Measurements from ENCODE around the gene PIK3R1. TPM values are rescaled to one million over a fixed set of nuclear protein-coding genes. Genes with fewer than 3 reads are reported as not detected.

The PIK3R1 gene
- total and polyA plus RNA-seq, 2 of the 4 experiments (the other 2 are of a cell fraction), result 2.4 to 9.3 TPM

- no peak overlapping the region for H2BK120ac ChIP-seq (ENCODE audit: low read depth, low read length)
- POLR2A ChIA-PET (ENCODE audit: unreplicated experiment), result no interaction called here
These were observed 35.2 kb upstream of the PIK3R1 start for GRCh38 chr5:68180121-68181038.

More at GRCh38 chr5:68180121-68181038, 35.2 kb upstream of the PIK3R1 start:
- H3K9me3 ChIP-seq (ENCODE audit: control insufficient read depth, insufficient read depth, low read length), result no peaks in the 10 kb centered on the region
- in situ Hi-C loops (cut with MboI; ENCODE audit: low sequenced_read_pairs) (no loop called here), intact Hi-C loops (cut with micrococcal nuclease) (no loop called here), dilution Hi-C loops (cut with HindIII; ENCODE audit: low sequenced_read_pairs, unreplicated experiment) (no loop called here)
- H3K27ac ChIP-seq (ENCODE audit: insufficient read depth, low read length), result no peak overlapping the region
- BruUV-seq (replicated peaks), result no TSS peak
- H3K56ac ChIP-seq (ENCODE audit: extremely low read depth, insufficient read depth, low read length), result no peak overlapping the region
- H2AK5ac ChIP-seq (ENCODE audit: low read depth, low read length), result no peak overlapping the region
- H2BK5ac ChIP-seq (ENCODE audit: low read depth, low read length, poor library complexity, severe bottlenecking), result no peak overlapping the region
- TF ChIP-seq RFX5 (IDR thresholded peaks at IDR 0.05; ENCODE audit: low read depth, low read length), result no peak
- TF ChIP-seq CEBPB (IDR thresholded peaks at IDR 0.05; ENCODE audit: low read depth, low read length), result no peak
- TF ChIP-seq ELK1 (IDR thresholded peaks at IDR 0.05; ENCODE audit: borderline replicate concordance, low read depth, low read length), result no peak
- TF ChIP-seq, protein P1, sequence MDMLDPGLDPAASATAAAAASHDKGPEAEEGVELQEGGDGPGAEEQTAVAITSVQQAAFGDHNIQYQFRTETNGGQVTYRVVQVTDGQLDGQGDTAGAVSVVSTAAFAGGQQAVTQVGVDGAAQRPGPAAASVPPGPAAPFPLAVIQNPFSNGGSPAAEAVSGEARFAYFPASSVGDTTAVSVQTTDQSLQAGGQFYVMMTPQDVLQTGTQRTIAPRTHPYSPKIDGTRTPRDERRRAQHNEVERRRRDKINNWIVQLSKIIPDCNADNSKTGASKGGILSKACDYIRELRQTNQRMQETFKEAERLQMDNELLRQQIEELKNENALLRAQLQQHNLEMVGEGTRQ (IDR thresholded peaks at IDR 0.05; ENCODE audit: low read depth, low read length), result no peak
- TF ChIP-seq MAFK (IDR thresholded peaks at IDR 0.05; ENCODE audit: low read depth, low read length), result no peak
- TF ChIP-seq FOS (IDR thresholded peaks at IDR 0.05; ENCODE audit: low read depth, low read length), result no peak
- no peak for TF ChIP-seq RAD21 (IDR thresholded peaks at IDR 0.05; ENCODE audit: low read length)
- TF ChIP-seq CHD1 (IDR thresholded peaks at IDR 0.05; ENCODE audit: low read depth, low read length), result no peak
- no peak for TF ChIP-seq RCOR1 (IDR thresholded peaks at IDR 0.05; ENCODE audit: insufficient replicate concordance, low read length)
- TF ChIP-seq BHLHE40 (IDR thresholded peaks at IDR 0.05; ENCODE audit: low read depth, low read length), result no peak
- no peak for TF ChIP-seq MXI1 (IDR thresholded peaks at IDR 0.05; ENCODE audit: borderline replicate concordance, low read depth, low read length)
- TF ChIP-seq POLR2A (IDR thresholded peaks at IDR 0.05; ENCODE audit: low read depth, low read length), result no peak
- TF ChIP-seq, protein P2, sequence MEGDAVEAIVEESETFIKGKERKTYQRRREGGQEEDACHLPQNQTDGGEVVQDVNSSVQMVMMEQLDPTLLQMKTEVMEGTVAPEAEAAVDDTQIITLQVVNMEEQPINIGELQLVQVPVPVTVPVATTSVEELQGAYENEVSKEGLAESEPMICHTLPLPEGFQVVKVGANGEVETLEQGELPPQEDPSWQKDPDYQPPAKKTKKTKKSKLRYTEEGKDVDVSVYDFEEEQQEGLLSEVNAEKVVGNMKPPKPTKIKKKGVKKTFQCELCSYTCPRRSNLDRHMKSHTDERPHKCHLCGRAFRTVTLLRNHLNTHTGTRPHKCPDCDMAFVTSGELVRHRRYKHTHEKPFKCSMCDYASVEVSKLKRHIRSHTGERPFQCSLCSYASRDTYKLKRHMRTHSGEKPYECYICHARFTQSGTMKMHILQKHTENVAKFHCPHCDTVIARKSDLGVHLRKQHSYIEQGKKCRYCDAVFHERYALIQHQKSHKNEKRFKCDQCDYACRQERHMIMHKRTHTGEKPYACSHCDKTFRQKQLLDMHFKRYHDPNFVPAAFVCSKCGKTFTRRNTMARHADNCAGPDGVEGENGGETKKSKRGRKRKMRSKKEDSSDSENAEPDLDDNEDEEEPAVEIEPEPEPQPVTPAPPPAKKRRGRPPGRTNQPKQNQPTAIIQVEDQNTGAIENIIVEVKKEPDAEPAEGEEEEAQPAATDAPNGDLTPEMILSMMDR (conservative IDR thresholded peaks at IDR 0.05; ENCODE audit: low read depth, low read length), result no peak
- TF ChIP-seq SMC3 (IDR thresholded peaks at IDR 0.05; ENCODE audit: low read depth, low read length), result no peak
- no peak for TF ChIP-seq NFE2L2 (IDR thresholded peaks at IDR 0.05; ENCODE audit: low read depth, low read length)
- no peak overlapping the region for H4K5ac ChIP-seq (ENCODE audit: low read depth, low read length)
- no peak overlapping the region for H3K9ac ChIP-seq (ENCODE audit: low read depth, low read length)
- H3K23ac ChIP-seq (ENCODE audit: low read depth, low read length), result no peak overlapping the region
- H4K8ac ChIP-seq (ENCODE audit: low read depth in 2 of 2, low read length in 2 of 2), result no peak overlapping the region
- no peak overlapping the region for H3K18ac ChIP-seq (ENCODE audit: low read depth, low read length)
- H3K4me2 ChIP-seq (ENCODE audit: low read depth, low read length), result no peak overlapping the region
- H2BK15ac ChIP-seq (ENCODE audit: low read depth, low read length), result no peak overlapping the region
- CTCF ChIA-PET, result no interaction called here
- H3K9me1 ChIP-seq (ENCODE audit: insufficient read depth, low read length), result no peaks in the 10 kb centered on the region
- no peak for DNase-seq
- no peaks in the 10 kb centered on the region for H3K36me3 ChIP-seq (ENCODE audit: control insufficient read depth, insufficient read depth, low read length)
- no peak overlapping the region for H3K4me3 ChIP-seq (ENCODE audit: insufficient read depth, low read depth, low read length)
- no peaks in the 10 kb centered on the region for H3K4me1 ChIP-seq (ENCODE audit: control insufficient read depth, insufficient read depth, low read length)
- no peak for ATAC-seq (ENCODE audit: low read depth)
- H3K4ac ChIP-seq (ENCODE audit: low read depth, low read length), result no peak overlapping the region
- H2BK20ac ChIP-seq (ENCODE audit: low read depth, low read length), result no peak overlapping the region
- no peaks in the 10 kb centered on the region for H3K79me1 ChIP-seq (ENCODE audit: low read depth in 1 of 2, low read length in 2 of 2)
- H2AFZ ChIP-seq (replicated peaks; ENCODE audit: low read length, poor library complexity), result no peak overlapping the region
- no peaks in the 10 kb centered on the region for H3K27me3 ChIP-seq (ENCODE audit: control insufficient read depth, insufficient read depth, low read length)
- no peak overlapping the region for H4K91ac ChIP-seq (ENCODE audit: insufficient read depth, low read depth, low read length)
- H4K20me1 ChIP-seq (ENCODE audit: insufficient read depth, low read length), result no peaks in the 10 kb centered on the region
- no peak overlapping the region for H3K14ac ChIP-seq (replicated peaks; ENCODE audit: low read depth, low read length)
- H2AK9ac ChIP-seq (replicated peaks; ENCODE audit: low read depth, low read length, poor library complexity), result no peak overlapping the region
